WI38 (cell line): ENCODE measurements around the gene HUWE1.

Experiments
- H3K4me3 ChIP-seq: 2 replicates; pipeline ENCODE4 v1.5.1; 2011; ENCODE audit warnings: low read depth, mild to moderate bottlenecking, control low read depth, low read length
- CTCF ChIP-seq: IDR thresholded peaks from 2 replicates; pipeline ENCODE4 v1.5.1; 2012; ENCODE audit warnings: low read depth, mild to moderate bottlenecking, control low read depth, low read length

HUWE1 gene

GRCh38 chrX:53587795-53588420 is 98.6 kb downstream of the HUWE1 start:
- no peak for TF ChIP-seq CTCF
- no peak overlapping the region for H3K4me3 ChIP-seq

GRCh38 chrX:53584891-53585290 is 101.6 kb downstream of the HUWE1 start:
- TF ChIP-seq CTCF: no peak
- no peak overlapping the region for H3K4me3 ChIP-seq

GRCh38 chrX:53583571-53583970 is 102.9 kb downstream of the HUWE1 start:
- TF ChIP-seq CTCF: no peak
- no peak overlapping the region for H3K4me3 ChIP-seq

- TF ChIP-seq CTCF: no peak
- no peak overlapping the region for H3K4me3 ChIP-seq
Observed at GRCh38 chrX:53580742-53581504, 105.6 kb downstream of the HUWE1 start.

GRCh38 chrX:53571494-53571893 is 115.0 kb downstream of the HUWE1 start:
- TF ChIP-seq CTCF: no peak
- no peak overlapping the region for H3K4me3 ChIP-seq

GRCh38 chrX:53563324-53563723 is 123.2 kb downstream of the HUWE1 start:
- no peak for TF ChIP-seq CTCF
- H3K4me3 ChIP-seq: no peak overlapping the region

- H3K4me3 ChIP-seq: no peak overlapping the region
- TF ChIP-seq CTCF: no peak
Observed at GRCh38 chrX:53561912-53562311, 124.6 kb downstream of the HUWE1 start.
